ENCODE measurements around the gene EDDM13. TPM values are rescaled to one million over a fixed set of nuclear protein-coding genes. Genes with fewer than 3 reads are reported as not detected.
A peak's percentile ranks its signal among the peaks of the same experiment; 100 is the strongest.

Gene EDDM13
- total and polyA plus RNA-seq, 7 experiments from 2014 or later = 1.3 to 3.0 TPM; not detected in 5

- ChIA-PET POLR2A (interaction anchor here (0.7 to 1.9 kb wide), 9 partner anchors 11 to 660 kb away, joined by 3 to 5 read pairs (median 4); partner anchors contain the start of genes U2AF2 and ZNF583), CTCF (interaction anchor here (1.0 to 1.4 kb wide), 3 partner anchors 37 to 251 kb away, joined by 3 read pairs; no protein-coding TSS in a partner anchor)
- no peaks in the 10 kb centered on the region for H3K36me3 ChIP-seq (ENCODE audit: control insufficient read depth in 2 of 3, insufficient read depth in 3 of 3, low read length in 3 of 3)
- Mint-ChIP-seq H3K4me1 (peaks cover 13 to 41% (median 26%) of the 10 kb centered on the region in 7 donors), H3K9me3 (no peaks in the 10 kb centered on the region), H3K27me3 (no peaks in the 10 kb centered on the region), H3K4me3 (peak within 1 kb of the TSS; percentile 79 to 100 (median 96)), H3K36me3 (peaks cover 3 to 21% (median 15%) of the 10 kb centered on the region in 5 donors), H3K27ac (peak within 1 kb of the TSS; percentile 95 to 100 (median 99))
- peak within 1 kb of the TSS; percentile 97 for H3K27ac ChIP-seq (ENCODE audit: low read depth, low read length)
- ATAC-seq (peak; percentile 85), DNase-seq (peak; percentile 93 to 99 (median 99))
- H3K27me3 ChIP-seq (ENCODE audit: control insufficient read depth in 2 of 2, insufficient read depth in 2 of 2, low read length in 2 of 2) = no peaks in the 10 kb centered on the region
- H3K4me3 ChIP-seq (ENCODE audit: low read length) = peak within 1 kb of the TSS; percentile 86
- H3K4me1 ChIP-seq (ENCODE audit: control insufficient read depth in 2 of 2, insufficient read depth in 2 of 2, low read length in 2 of 2) = peaks cover 4 to 10% of the 10 kb centered on the region in 2 donors
- intact Hi-C loops (cut with micrococcal nuclease) = loop anchor here (1.0 to 10.0 kb wide), 14 partner anchors 79 to 1840 kb away; partner anchors contain the start of genes ZNF582 (in 2 of the 2), ZNF583 (in 2 of the 2), ZNF787 (in 2 of the 2) and EPN1 (in 1 of the 2)
- no peaks in the 10 kb centered on the region for H3K9me3 ChIP-seq (ENCODE audit: control insufficient read depth in 2 of 3, low read length in 3 of 3)
These were observed 42.0 kb downstream of the EDDM13 start, which contains the start of gene ZSCAN5A for GRCh38 chr19:56314381-56315076. ZSCAN5A (minus strand) TSS chr19:56314839; CDS start chr19:56225046, 89,793 bp downstream.

- H3K4me1 Mint-ChIP-seq = peaks cover 12 to 41% (median 25%) of the 10 kb centered on the region in 7 donors
- ATAC-seq = peak; percentile 88
- no peaks in the 10 kb centered on the region for H3K9me3 Mint-ChIP-seq
- Histone ChIP-seq H3K27me3 (ENCODE audit: control insufficient read depth in 2 of 2, insufficient read depth in 2 of 2, low read length in 2 of 2) (no peaks in the 10 kb centered on the region), H3K4me1 (ENCODE audit: control insufficient read depth in 2 of 2, insufficient read depth in 2 of 2, low read length in 2 of 2) (peaks cover 4 to 10% of the 10 kb centered on the region in 2 donors), H3K4me3 (ENCODE audit: low read length) (peak overlapping the region; percentile 86), H3K27ac (ENCODE audit: low read depth, low read length) (peak overlapping the region; percentile 97), H3K9me3 (ENCODE audit: control insufficient read depth in 2 of 3, low read length in 3 of 3) (no peaks in the 10 kb centered on the region), H3K36me3 (ENCODE audit: control insufficient read depth in 2 of 3, insufficient read depth in 3 of 3, low read length in 3 of 3) (no peaks in the 10 kb centered on the region)
- POLR2A ChIA-PET = interaction anchor here (0.7 to 1.9 kb wide), 6 partner anchors 17 to 661 kb away, joined by 3 to 5 read pairs (median 4); partner anchors contain the start of genes U2AF2 and ZNF583
- peak; percentile 72 to 97 (median 94) for DNase-seq
- intact Hi-C loops (cut with micrococcal nuclease) = loop anchor here (1.0 to 10.0 kb wide), 10 partner anchors 78 to 1840 kb away; partner anchors contain the start of genes ZNF582 (in 2 of the 2), U2AF2 (in 1 of the 2), ZNF329 (in 1 of the 2) and ZNF416 (in 1 of the 2)
- peak overlapping the region; percentile 79 to 100 (median 96) for H3K4me3 Mint-ChIP-seq
- peaks cover 3 to 18% (median 11%) of the 10 kb centered on the region in 5 donors for H3K36me3 Mint-ChIP-seq
- CTCF ChIA-PET = interaction anchor here (1.0 to 1.4 kb wide), 3 partner anchors 36 to 251 kb away, joined by 3 read pairs; no protein-coding TSS in a partner anchor
- peaks cover 0 to 4% (median 0%) of the 10 kb centered on the region in 5 donors for H3K27me3 Mint-ChIP-seq
- H3K27ac Mint-ChIP-seq = peak overlapping the region; percentile 95 to 100 (median 99)
These were observed 42.7 kb downstream of the EDDM13 start for GRCh38 chr19:56315077-56315828.

GRCh38 chr19:56316728-56317127 lies 44.2 kb downstream of the EDDM13 start:
- Histone ChIP-seq H3K4me1 (ENCODE audit: control insufficient read depth in 2 of 2, insufficient read depth in 2 of 2, low read length in 2 of 2) (peaks cover 4 to 10% of the 10 kb centered on the region in 2 donors), H3K36me3 (ENCODE audit: control insufficient read depth in 2 of 3, insufficient read depth in 3 of 3, low read length in 3 of 3) (no peaks in the 10 kb centered on the region), H3K4me3 (ENCODE audit: low read length) (no peak overlapping the region), H3K27ac (ENCODE audit: low read depth, low read length) (no peak overlapping the region), H3K27me3 (ENCODE audit: control insufficient read depth in 2 of 2, insufficient read depth in 2 of 2, low read length in 2 of 2) (no peaks in the 10 kb centered on the region), H3K9me3 (ENCODE audit: control insufficient read depth in 2 of 3, low read length in 3 of 3) (no peaks in the 10 kb centered on the region)
- CTCF ChIA-PET = no interaction called here
- peaks cover 0 to 4% (median 0%) of the 10 kb centered on the region in 5 donors for H3K27me3 Mint-ChIP-seq
- ATAC-seq (no peak), DNase-seq (no peak)
- peaks cover 0 to 9% (median 5%) of the 10 kb centered on the region in 5 donors for H3K36me3 Mint-ChIP-seq
- intact Hi-C loops (cut with micrococcal nuclease) = loop anchor here (5.0 to 10.0 kb wide), 5 partner anchors 234 to 1838 kb away; partner anchors contain the start of genes U2AF2 (in 1 of the 2), ZNF329 (in 1 of the 2), ZNF416 (in 1 of the 2) and ZNF772 (in 1 of the 2)
- peaks cover 12 to 39% (median 25%) of the 10 kb centered on the region in 7 donors for H3K4me1 Mint-ChIP-seq
- POLR2A ChIA-PET = no interaction called here
- H3K9me3 Mint-ChIP-seq = no peaks in the 10 kb centered on the region
- peak overlapping the region in 5 of 10 donors; percentile 7 to 99 (median 38) for H3K4me3 Mint-ChIP-seq
- H3K27ac Mint-ChIP-seq = peak overlapping the region in 2 of 9 donors; percentile 48 to 49

- peak overlapping the region in 1 of 9 donors; percentile 61 for H3K27ac Mint-ChIP-seq
- peaks cover 0 to 5% (median 4%) of the 10 kb centered on the region in 5 donors for H3K27me3 Mint-ChIP-seq
- Histone ChIP-seq H3K36me3 (ENCODE audit: control insufficient read depth in 2 of 3, insufficient read depth in 3 of 3, low read length in 3 of 3) (no peaks in the 10 kb centered on the region), H3K4me3 (ENCODE audit: low read length) (no peak overlapping the region), H3K27ac (ENCODE audit: low read depth, low read length) (no peak overlapping the region), H3K27me3 (ENCODE audit: control insufficient read depth in 2 of 2, insufficient read depth in 2 of 2, low read length in 2 of 2) (no peaks in the 10 kb centered on the region), H3K9me3 (ENCODE audit: control insufficient read depth in 2 of 3, low read length in 3 of 3) (no peaks in the 10 kb centered on the region), H3K4me1 (ENCODE audit: control insufficient read depth in 2 of 2, insufficient read depth in 2 of 2, low read length in 2 of 2) (peaks cover 4 to 10% of the 10 kb centered on the region in 2 donors)
- ChIA-PET POLR2A (no interaction called here), CTCF (no interaction called here)
- H3K36me3 Mint-ChIP-seq = peaks cover 0 to 4% (median 0%) of the 10 kb centered on the region in 5 donors
- ATAC-seq (no peak), DNase-seq (no peak)
- intact Hi-C loops (cut with micrococcal nuclease) = loop anchor here (5.0 to 10.0 kb wide), 5 partner anchors 235 to 1837 kb away; partner anchors contain the start of genes U2AF2 (in 1 of the 2), ZNF329 (in 1 of the 2), ZNF416 (in 1 of the 2) and ZNF772 (in 1 of the 2)
- no peak overlapping the region for H3K4me3 Mint-ChIP-seq
- H3K4me1 Mint-ChIP-seq = peaks cover 9 to 28% (median 20%) of the 10 kb centered on the region in 7 donors
- no peaks in the 10 kb centered on the region for H3K9me3 Mint-ChIP-seq
These were observed 45.2 kb downstream of the EDDM13 start for GRCh38 chr19:56317749-56318148.

GRCh38 chr19:56319991-56320390 lies 47.4 kb downstream of the EDDM13 start:
- Mint-ChIP-seq H3K36me3 (peaks cover 0 to 5% (median 0%) of the 10 kb centered on the region in 5 donors), H3K27me3 (peaks cover 0 to 10% (median 4%) of the 10 kb centered on the region in 5 donors), H3K9me3 (peaks cover 0 to 5% (median 0%) of the 10 kb centered on the region in 11 donors), H3K4me1 (peaks cover 0 to 11% (median 7%) of the 10 kb centered on the region in 7 donors), H3K27ac (no peak overlapping the region), H3K4me3 (no peak overlapping the region)
- H3K4me3 ChIP-seq (ENCODE audit: low read length) = no peak overlapping the region
- intact Hi-C loops (cut with micrococcal nuclease) = loop anchor here (5.0 to 10.0 kb wide), 5 partner anchors 238 to 1835 kb away; partner anchors contain the start of genes U2AF2 (in 1 of the 2), ZNF329 (in 1 of the 2), ZNF416 (in 1 of the 2) and ZNF772 (in 1 of the 2)
- H3K27ac ChIP-seq (ENCODE audit: low read depth, low read length) = no peak overlapping the region
- DNase-seq (no peak), ATAC-seq (no peak)
- H3K27me3 ChIP-seq (ENCODE audit: control insufficient read depth in 2 of 2, insufficient read depth in 2 of 2, low read length in 2 of 2) = no peaks in the 10 kb centered on the region
- H3K9me3 ChIP-seq (ENCODE audit: control insufficient read depth in 2 of 3, low read length in 3 of 3) = no peaks in the 10 kb centered on the region
- POLR2A ChIA-PET = no interaction called here
- CTCF ChIA-PET = no interaction called here
- H3K36me3 ChIP-seq (ENCODE audit: control insufficient read depth in 2 of 3, insufficient read depth in 3 of 3, low read length in 3 of 3) = no peaks in the 10 kb centered on the region
- peaks cover 4% of the 10 kb centered on the region in 2 donors for H3K4me1 ChIP-seq (ENCODE audit: control insufficient read depth in 2 of 2, insufficient read depth in 2 of 2, low read length in 2 of 2)

Measured in naive thymus-derived CD4-positive, alpha-beta T cell (primary cell).